Testis (tissue), 3 donors: ENCODE results near the gene ZNF655. TPM values are rescaled to one million over a fixed set of nuclear protein-coding genes. Genes with fewer than 3 reads are reported as not detected.
"Not testable (repeated sequence)": the region's sequence is repeated elsewhere in the genome, so short reads cannot be mapped to it uniquely, and the experiment has no call there.

Experiments
- DNase-seq: peaks from one replicate; pipeline ENCODE4 v3.0.0-alpha.2; 2019
- H3K27ac ChIP-seq, 2 donors: fragments of 200-600 bp; sonication (generic); one replicate each; pipeline ENCODE4 v1.5.1; 2019
- H3K27me3 ChIP-seq: fragments of 200-600 bp; sonication (generic); one replicate; pipeline ENCODE4 v1.5.1; 2019
- H3K36me3 ChIP-seq: fragments of 200-600 bp; sonication (generic); one replicate; pipeline ENCODE4 v1.5.1; 2017; ENCODE audit warnings: low read depth; ENCODE audit errors: missing control alignments
- H3K4me1 ChIP-seq: fragments of 200-600 bp; sonication (generic); one replicate; pipeline ENCODE4 v1.5.1; 2019
- H3K4me3 ChIP-seq, 2 donors: fragments of 200-600 bp; sonication (generic); one replicate each; pipeline ENCODE4 v1.5.1; 2017 to 2019
- H3K9me3 ChIP-seq: fragments of 200-600 bp; sonication (generic); one replicate; pipeline ENCODE4 v1.5.1; 2017
- CTCF ChIP-seq, 3 experiments: fragments of 450-650 bp in 2 of 3; fragments of 200-600 bp in 1 of 3; sonication (generic) in 1 of 3; IDR thresholded peaks; one replicate each; pipeline ENCODE4 v1.5.1; 2016 to 2019; ENCODE audit warnings: antibody characterized with exemption in 3 of 3, mild to moderate bottlenecking in 2 of 3, moderate library complexity in 1 of 3
- POLR2A ChIP-seq: fragments of 450-650 bp; IDR thresholded peaks from one replicate; pipeline ENCODE4 v1.6.1; 2017; ENCODE audit warnings: antibody characterized with exemption, mild to moderate bottlenecking, moderate library complexity
- WGBS, 2 donors: methylation state at CpG; one replicate each; pipeline ENCODE4 v1.1.5; 2018; 5-methylcytosine and 5-hydroxymethylcytosine counted together
- intact Hi-C: fragments of 100-400 bp; cut with DNase I; formaldehyde crosslinking; loops from one replicate; pipeline ENCODE4 v1.15.1; 2023; ENCODE audit warnings: low total_unique reads
- polyA plus RNA-seq: library from polyadenylated mRNA; stranded (reverse); fragments of 350-450 nt; fragmentation: Illumina TruSeq; extraction: RNeasy Lipid Tissue Mini Kit (QIAGEN cat#74804); gene quantifications from one replicate; pipeline ENCODE4 v1.2.3, GENCODE V29; 2014; ENCODE audit warnings: low read depth, low replicate concordance; ENCODE audit not compliant: insufficient read depth
- total RNA-seq, 2 donors: library from RNA; depleted of rRNA; stranded (reverse); fragments of >200 nt; gene quantifications; one replicate each; pipeline ENCODE4 v1.2.3, GENCODE V29; 2016

ZNF655 gene
- total and polyA plus RNA-seq, 3 donors from 2014 or later = 45.9 to 149 (median 120) TPM

DNA sequence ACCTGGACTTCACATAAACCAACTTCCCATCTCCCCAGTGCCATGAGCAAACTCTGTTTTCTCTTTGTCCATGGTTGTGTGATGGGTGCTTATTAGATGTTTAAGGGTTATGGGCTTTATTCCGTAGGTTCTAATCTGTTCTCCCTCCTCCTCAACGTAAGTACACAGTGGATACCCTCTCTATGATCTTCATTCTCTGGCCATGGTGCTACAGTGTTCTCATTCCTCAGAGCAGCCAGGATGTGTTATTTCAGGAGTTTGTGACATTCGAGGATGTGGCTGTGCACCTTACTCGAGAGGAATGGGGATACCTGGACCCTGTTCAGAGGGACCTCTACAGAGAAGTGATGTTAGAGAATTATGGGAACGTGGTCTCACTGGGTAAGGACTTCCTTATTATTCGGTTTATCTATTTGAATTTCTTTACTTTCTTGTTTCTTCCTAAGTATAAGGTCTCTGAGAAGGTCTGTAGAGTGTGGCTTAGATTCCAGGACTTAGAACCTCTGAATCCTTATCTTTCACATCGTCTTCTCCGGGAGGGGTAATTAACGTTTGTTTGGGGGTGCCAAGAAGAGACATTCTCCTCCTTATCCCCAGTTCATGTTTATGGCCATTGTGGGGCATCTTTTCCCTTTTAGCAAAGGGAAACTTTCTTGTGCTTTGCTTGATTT is 3.8 kb downstream of the ZNF655 start:
- Histone ChIP-seq H3K27ac (no peak overlapping the region), H3K9me3 (no peaks in the 10 kb centered on the region), H3K4me1 (peaks cover 12% of the 10 kb centered on the region), H3K27me3 (no peaks in the 10 kb centered on the region), H3K4me3 (no peak overlapping the region), H3K36me3 (no peaks in the 10 kb centered on the region)
- DNase-seq = no peak
- intact Hi-C loops = no loop called here
- no peak for TF ChIP-seq CTCF (IDR thresholded peaks at IDR 0.05)
- no peak for TF ChIP-seq POLR2A
- WGBS, 2 donors = 81 to 83% methylated on average over 9 of the region's 9 CpGs

DNA sequence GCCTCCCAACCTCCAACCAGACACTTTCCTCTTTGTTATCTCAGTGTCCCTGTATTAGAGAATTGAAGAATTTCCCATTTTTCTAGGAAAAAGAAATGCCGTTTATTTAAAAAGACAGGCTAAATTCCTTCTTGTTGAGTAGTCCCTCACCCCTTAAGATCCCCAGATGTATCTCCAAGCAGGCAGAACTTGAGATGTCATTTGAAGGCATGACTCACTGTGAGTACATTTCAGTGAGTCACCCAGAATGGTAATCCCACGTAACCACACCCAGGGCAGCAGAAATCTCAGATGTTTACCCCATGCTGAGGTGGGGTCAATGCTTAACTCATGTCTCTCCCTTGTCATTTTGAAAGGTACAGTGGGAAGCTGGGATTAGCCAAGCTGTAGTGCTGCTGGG is 4.4 kb downstream of the ZNF655 start:
- no peaks in the 10 kb centered on the region for H3K9me3 ChIP-seq
- H3K4me1 ChIP-seq = peaks cover 8% of the 10 kb centered on the region
- TF ChIP-seq POLR2A (no peak), CTCF (IDR thresholded peaks at IDR 0.05) (no peak)
- intact Hi-C loops = no loop called here
- no peaks in the 10 kb centered on the region for H3K27me3 ChIP-seq
- H3K36me3 ChIP-seq = no peaks in the 10 kb centered on the region
- no peak overlapping the region for H3K27ac ChIP-seq
- H3K4me3 ChIP-seq = no peak overlapping the region
- DNase-seq = no peak
- 58 to 63% methylated on average over 2 of the region's 2 CpGs for WGBS, 2 donors

DNA sequence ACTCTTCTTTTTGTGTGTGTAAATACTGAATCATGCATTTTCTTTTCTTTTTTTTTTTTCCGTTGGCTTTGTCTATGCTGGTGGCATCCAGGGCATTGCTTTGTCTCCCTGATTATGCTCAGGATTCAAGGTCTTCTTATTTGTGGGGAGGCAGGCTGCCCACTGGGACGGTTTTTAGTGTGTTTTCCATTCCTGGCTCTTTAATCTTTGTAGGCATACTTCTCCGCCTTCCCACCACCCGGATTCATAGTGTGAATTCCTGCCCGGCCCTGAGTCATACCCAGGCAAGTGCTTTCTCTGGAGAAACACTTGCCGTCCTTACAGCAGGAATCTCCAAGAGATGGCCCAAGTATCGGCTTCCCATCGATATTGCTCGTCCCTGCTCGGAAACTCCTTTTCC is 5.2 kb downstream of the ZNF655 start:
- no peaks in the 10 kb centered on the region for H3K27me3 ChIP-seq
- H3K4me1 ChIP-seq = peaks cover 8% of the 10 kb centered on the region
- whole genome bisulfite sequencing, 2 donors = 86 to 88% methylated on average over 10 of the region's 10 CpGs
- no peak overlapping the region for H3K4me3 ChIP-seq
- H3K36me3 ChIP-seq = no peaks in the 10 kb centered on the region
- intact Hi-C loops = no loop called here
- no peak overlapping the region for H3K27ac ChIP-seq
- no peaks in the 10 kb centered on the region for H3K9me3 ChIP-seq
- DNase-seq = no peak
- TF ChIP-seq CTCF (IDR thresholded peaks at IDR 0.05) (no peak), POLR2A (no peak)

DNA sequence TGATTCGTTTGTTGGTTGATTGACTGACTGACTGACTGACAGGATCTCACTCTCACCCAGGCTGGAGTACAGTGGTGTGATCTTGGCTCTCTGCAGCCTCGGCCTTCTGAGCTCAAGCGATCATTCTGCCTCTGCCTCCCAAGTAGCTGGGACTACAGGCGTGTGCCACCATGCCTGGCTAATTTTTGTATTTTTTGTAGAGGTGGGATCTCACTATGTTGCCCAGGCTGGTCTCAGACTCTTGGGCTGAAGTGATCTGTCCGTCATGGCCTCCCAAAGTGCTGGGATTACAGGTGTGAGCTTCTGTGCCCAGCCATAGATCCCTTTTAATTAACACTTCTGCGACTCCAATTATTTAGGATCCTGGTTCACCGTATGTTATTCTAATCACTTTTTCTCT is 10.3 kb downstream of the ZNF655 start:
- H3K36me3 ChIP-seq, H3K4me1 ChIP-seq, H3K9me3 ChIP-seq, H3K27me3 ChIP-seq, DNase-seq, H3K4me3 ChIP-seq, intact Hi-C loops, H3K27ac ChIP-seq: not testable (repeated sequence)
- WGBS, 2 donors = 91 to 98% methylated on average over 6 to 7 of the region's 7 CpGs

GRCh38 chr7:99571768-99572167 is 13.3 kb downstream of the ZNF655 start:
- H3K4me3 ChIP-seq = no peak overlapping the region
- DNase-seq = no peak
- H3K36me3 ChIP-seq = no peaks in the 10 kb centered on the region
- H3K4me1 ChIP-seq = no peaks in the 10 kb centered on the region
- WGBS, 2 donors = 92 to 97% methylated on average over 3 of the region's 3 CpGs
- no peaks in the 10 kb centered on the region for H3K27me3 ChIP-seq
- H3K9me3 ChIP-seq = no peaks in the 10 kb centered on the region
- intact Hi-C loops = no loop called here
- TF ChIP-seq CTCF (IDR thresholded peaks at IDR 0.05) (no peak), POLR2A (no peak)
- H3K27ac ChIP-seq = no peak overlapping the region
